SJSA1 (cell line): Measurements from ENCODE around the gene COQ6. TPM values are rescaled to one million over a fixed set of nuclear protein-coding genes. Genes with fewer than 3 reads are reported as not detected.
"Not testable (repeated sequence)": the region's sequence is repeated elsewhere in the genome, so short reads cannot be mapped to it uniquely, and the experiment has no call there.

ENCODE experiments used
- DNase-seq, 2 experiments: peaks; one replicate each; pipeline ENCODE4 v3.0.0-alpha.2; 2015 to 2020; ENCODE audit warnings: low spot score in 2 of 2, low read depth in 1 of 2
- H3K27ac ChIP-seq: fragments of 250-450 bp; sonication (Bioruptor Pico); 2 replicates; pipeline ENCODE4 v1.5.1; 2020; ENCODE audit warnings: mild to moderate bottlenecking, moderate library complexity
- H3K27me3 ChIP-seq: fragments of 250-450 bp; sonication (Bioruptor Pico); replicated peaks from 2 replicates; pipeline ENCODE4 v1.5.1; 2020; ENCODE audit warnings: mild to moderate bottlenecking, moderate library complexity
- H3K36me3 ChIP-seq: fragments of 250-450 bp; sonication (Bioruptor Pico); 2 replicates; pipeline ENCODE4 v1.5.1; 2020; ENCODE audit warnings: mild to moderate bottlenecking
- H3K4me1 ChIP-seq: fragments of 250-450 bp; sonication (Bioruptor Pico); replicated peaks from 2 replicates; pipeline ENCODE4 v1.6.1; 2021; ENCODE audit warnings: mild to moderate bottlenecking
- H3K4me3 ChIP-seq: fragments of 250-450 bp; sonication (Bioruptor Pico); 2 replicates; pipeline ENCODE4 v1.5.1; 2020; ENCODE audit warnings: mild to moderate bottlenecking
- H3K9me3 ChIP-seq: fragments of 250-450 bp; sonication (Bioruptor Pico); replicated peaks from 2 replicates; pipeline ENCODE4 v1.5.1; 2020; ENCODE audit warnings: mild to moderate bottlenecking
- total RNA-seq: library from RNA; depleted of rRNA; stranded (reverse); fragments of >200 nt; shearing (Covaris generic); gene quantifications from 2 replicates; pipeline ENCODE4 v1.2.3, GENCODE V29; 2014; rRNA removed

COQ6 gene
- total RNA-seq, 1 experiment from 2014 or later = 19.6 TPM

GRCh38 chr14:73996731-73997107 is 46.6 kb downstream of the COQ6 start:
- DNase-seq = no peak
- H3K9me3 ChIP-seq = no peaks in the 10 kb centered on the region
- H3K4me3 ChIP-seq = no peak overlapping the region
- H3K27ac ChIP-seq = no peak overlapping the region
- no peaks in the 10 kb centered on the region for H3K36me3 ChIP-seq
- no peaks in the 10 kb centered on the region for H3K4me1 ChIP-seq
- H3K27me3 ChIP-seq = no peaks in the 10 kb centered on the region

GRCh38 chr14:73997108-73997943 is 47.2 kb downstream of the COQ6 start:
- H3K27me3 ChIP-seq = no peaks in the 10 kb centered on the region
- H3K9me3 ChIP-seq = no peaks in the 10 kb centered on the region
- no peak overlapping the region for H3K27ac ChIP-seq
- no peak overlapping the region for H3K4me3 ChIP-seq
- DNase-seq = no peak
- H3K4me1 ChIP-seq = no peaks in the 10 kb centered on the region
- H3K36me3 ChIP-seq = no peaks in the 10 kb centered on the region

- Histone ChIP-seq H3K27me3 (no peaks in the 10 kb centered on the region), H3K36me3 (no peaks in the 10 kb centered on the region), H3K4me1 (no peaks in the 10 kb centered on the region), H3K9me3 (no peaks in the 10 kb centered on the region), H3K27ac (no peak overlapping the region), H3K4me3 (no peak overlapping the region)
- no peak for DNase-seq
Observed at GRCh38 chr14:73997944-73998447, 47.9 kb downstream of the COQ6 start.

- Histone ChIP-seq H3K4me3 (no peak overlapping the region), H3K27ac (no peak overlapping the region), H3K27me3 (no peaks in the 10 kb centered on the region), H3K36me3 (no peaks in the 10 kb centered on the region), H3K9me3 (no peaks in the 10 kb centered on the region), H3K4me1 (no peaks in the 10 kb centered on the region)
- DNase-seq = no peak
Observed at GRCh38 chr14:73998726-73999125, 48.6 kb downstream of the COQ6 start.

GRCh38 chr14:74005664-74006063 is 55.6 kb downstream of the COQ6 start:
- not testable (repeated sequence) for H3K27me3 ChIP-seq, DNase-seq, H3K4me1 ChIP-seq, H3K9me3 ChIP-seq, H3K27ac ChIP-seq, H3K4me3 ChIP-seq, H3K36me3 ChIP-seq

- no peak for DNase-seq
- no peak overlapping the region for H3K27ac ChIP-seq
- H3K4me3 ChIP-seq = no peak overlapping the region
- H3K36me3 ChIP-seq = no peaks in the 10 kb centered on the region
- no peaks in the 10 kb centered on the region for H3K9me3 ChIP-seq
- no peaks in the 10 kb centered on the region for H3K27me3 ChIP-seq
- no peaks in the 10 kb centered on the region for H3K4me1 ChIP-seq
Observed at GRCh38 chr14:74008843-74009499, 58.9 kb downstream of the COQ6 start.

Other genes with a start within 250 kb of the COQ6 start
- 16.7 and 21.6 TPM in 2 replicates for gene PNMA1, start 235.9 kb upstream of the COQ6 start, total RNA-seq
- gene PTGR2, start 98.5 kb upstream of the COQ6 start, total RNA-seq = 2.9 and 3.9 TPM in 2 replicates
- 49.2 and 63.1 TPM in 2 replicates for gene ZNF410, start 63.4 kb upstream of the COQ6 start, total RNA-seq
- gene FAM161B, start 208 bp upstream of the COQ6 start, total RNA-seq = 0.66 and 1.9 TPM in 2 replicates
- 8.3 and 9.4 TPM in 2 replicates for gene ENTPD5, start 69.0 kb downstream of the COQ6 start, total RNA-seq
- gene BBOF1, start 69.0 kb downstream of the COQ6 start, total RNA-seq = 1.1 and 10.2 TPM in 2 replicates
- gene ALDH6A1, start 134.2 kb downstream of the COQ6 start, total RNA-seq = 14.2 and 16.5 TPM in 2 replicates
- gene LIN52, start 134.7 kb downstream of the COQ6 start, total RNA-seq = 21.7 and 41.6 TPM in 2 replicates